GM18951 (cell line): ENCODE measurements around the gene PIP4K2C.
"Not testable (repeated sequence)": the region's sequence is repeated elsewhere in the genome, so short reads cannot be mapped to it uniquely, and the experiment has no call there.

Experiments used
- POLR2A ChIP-seq: IDR thresholded peaks from 4 replicates; pipeline ENCODE4 v1.6.1; 2011; ENCODE audit warnings: mild to moderate bottlenecking; ENCODE audit not compliant: insufficient read length, insufficient read depth; ENCODE audit errors: extremely low read depth
- in situ Hi-C: fragments of 300-500 bp; cut with MboI; formaldehyde crosslinking; loops from one replicate; pipeline ENCODE4 v1.12.0; 2022; ENCODE audit warnings: low sequenced_read_pairs, mixed read lengths, inconsistent platforms; ENCODE audit not compliant: unreplicated experiment

Gene PIP4K2C

DNA sequence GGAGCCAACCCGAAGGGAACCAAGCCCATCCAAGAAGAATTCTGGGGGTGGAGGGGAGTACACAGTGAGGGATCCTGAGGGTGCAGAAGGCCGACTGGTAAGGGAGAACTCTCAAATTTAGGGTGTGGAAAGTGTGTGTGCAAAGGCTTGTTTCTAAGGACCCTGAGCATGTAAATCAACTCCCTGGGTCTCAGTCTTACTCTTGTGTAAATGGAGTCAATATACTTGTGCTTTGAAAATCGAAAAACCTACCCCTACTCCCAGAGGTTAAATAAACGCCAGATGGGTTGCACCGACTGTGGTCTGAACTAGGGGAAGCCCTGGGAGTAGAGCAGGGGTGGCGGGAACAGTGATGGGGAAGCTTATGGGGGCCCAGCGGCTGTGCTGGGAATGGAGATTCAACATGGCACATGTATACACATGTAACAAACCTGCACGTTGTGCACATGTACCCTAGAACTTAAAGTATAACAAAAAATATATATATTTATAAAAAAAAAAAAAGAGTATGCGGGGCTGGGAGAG is 36.0 kb downstream of the PIP4K2C start:
- TF ChIP-seq POLR2A: no peak
- in situ Hi-C loops: no loop called here

DNA sequence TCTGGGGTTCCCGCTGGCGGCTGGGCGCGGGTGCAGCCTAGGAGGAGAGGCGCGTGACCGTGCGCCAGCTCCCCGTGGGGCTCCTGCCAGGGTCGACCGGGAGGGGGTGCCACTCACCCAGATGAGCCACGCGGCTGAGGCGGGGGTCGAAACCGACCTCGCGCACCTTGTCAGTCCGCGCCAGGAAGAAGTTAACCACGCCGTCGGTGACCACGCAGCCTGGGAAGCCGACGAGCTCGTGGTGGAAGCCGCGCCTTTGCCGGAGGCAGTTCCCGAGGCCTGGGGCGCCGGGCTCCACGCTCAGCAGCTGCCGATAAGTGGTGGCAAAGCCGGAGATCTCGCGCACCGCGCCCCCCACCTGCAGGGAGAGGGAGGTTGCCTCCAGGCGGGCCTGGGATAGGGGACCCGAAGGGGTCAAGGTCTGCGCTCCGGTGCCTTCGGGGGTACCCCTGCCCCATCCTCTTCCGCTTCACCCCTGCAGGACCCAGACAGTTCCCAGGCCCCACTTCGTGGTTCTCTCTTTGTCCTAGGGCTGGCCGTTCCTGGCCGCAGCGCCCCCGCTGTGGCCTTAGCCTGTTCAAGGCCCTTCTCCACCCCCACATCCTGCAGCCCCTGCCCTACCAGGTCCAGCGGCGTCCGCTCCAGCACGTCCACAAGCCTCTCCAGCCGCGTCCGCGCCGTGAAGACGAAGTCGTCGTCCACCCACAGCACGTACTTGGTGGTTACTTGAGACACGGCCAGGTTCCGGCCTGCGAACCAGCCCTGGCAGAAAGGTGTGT is 36.7 kb downstream of the PIP4K2C start:
- TF ChIP-seq POLR2A: no peak
- in situ Hi-C loops: no loop called here

GRCh38 chr12:57628280-57629191 is 37.5 kb downstream of the PIP4K2C start:
- TF ChIP-seq POLR2A: no peak
- in situ Hi-C loops: no loop called here

- TF ChIP-seq POLR2A: no peak
- in situ Hi-C loops: no loop called here
Measured at GRCh38 chr12:57629897-57630471, 39.0 kb downstream of the PIP4K2C start.

DNA sequence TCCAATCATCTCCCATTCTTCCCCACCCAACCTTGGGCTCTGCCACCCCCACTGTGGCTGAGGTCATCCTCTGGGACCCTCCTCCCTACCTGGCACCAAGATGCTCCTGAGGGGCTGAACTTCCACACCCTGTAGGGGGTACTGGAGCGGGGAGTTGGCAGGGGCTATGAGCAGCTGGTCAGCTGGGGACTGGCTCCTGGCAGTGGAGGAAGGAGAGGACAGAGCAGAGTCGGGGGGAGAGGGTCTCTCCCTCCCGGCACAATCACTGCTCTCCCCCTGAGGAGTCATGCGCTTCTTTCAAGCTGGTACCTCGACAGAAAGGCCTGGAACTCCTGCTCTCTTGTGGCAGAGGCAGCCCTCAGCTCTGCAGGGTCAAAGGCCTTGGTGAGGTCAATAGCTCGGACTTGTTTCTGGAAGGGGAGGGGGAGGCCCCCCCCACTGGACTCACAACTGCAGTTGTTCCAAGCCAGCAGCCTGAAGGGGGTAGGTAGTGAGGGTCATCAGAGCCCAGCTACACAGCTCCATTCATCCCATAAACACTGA is 40.0 kb downstream of the PIP4K2C start:
- in situ Hi-C loops: no loop called here
- no peak for TF ChIP-seq POLR2A

DNA sequence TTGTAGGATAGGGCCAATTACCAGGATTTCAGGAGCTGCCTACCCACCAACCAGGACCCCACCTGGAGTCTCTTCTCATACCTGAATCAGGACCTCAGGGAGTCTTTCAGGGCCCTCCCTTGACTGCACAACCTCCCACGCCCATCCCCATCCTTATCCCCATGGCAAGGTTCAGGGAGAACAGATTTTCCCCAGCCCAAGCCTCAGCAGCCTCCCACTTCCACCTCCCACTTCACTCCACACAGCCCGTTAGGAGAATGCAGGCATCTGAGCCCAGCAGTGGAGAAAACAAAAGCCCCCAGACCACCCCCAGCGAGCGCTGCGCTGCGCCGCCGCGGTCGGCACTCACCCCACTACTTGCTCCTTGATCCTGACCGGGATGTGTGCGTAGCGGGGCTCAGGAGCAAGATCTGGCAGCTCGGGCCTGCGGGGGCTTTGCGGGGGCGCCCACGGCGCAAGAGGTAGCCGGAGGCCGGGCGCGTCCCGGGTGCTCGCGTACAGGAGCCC is 40.6 kb downstream of the PIP4K2C start:
- in situ Hi-C loops: no loop called here
- TF ChIP-seq POLR2A: no peak

DNA sequence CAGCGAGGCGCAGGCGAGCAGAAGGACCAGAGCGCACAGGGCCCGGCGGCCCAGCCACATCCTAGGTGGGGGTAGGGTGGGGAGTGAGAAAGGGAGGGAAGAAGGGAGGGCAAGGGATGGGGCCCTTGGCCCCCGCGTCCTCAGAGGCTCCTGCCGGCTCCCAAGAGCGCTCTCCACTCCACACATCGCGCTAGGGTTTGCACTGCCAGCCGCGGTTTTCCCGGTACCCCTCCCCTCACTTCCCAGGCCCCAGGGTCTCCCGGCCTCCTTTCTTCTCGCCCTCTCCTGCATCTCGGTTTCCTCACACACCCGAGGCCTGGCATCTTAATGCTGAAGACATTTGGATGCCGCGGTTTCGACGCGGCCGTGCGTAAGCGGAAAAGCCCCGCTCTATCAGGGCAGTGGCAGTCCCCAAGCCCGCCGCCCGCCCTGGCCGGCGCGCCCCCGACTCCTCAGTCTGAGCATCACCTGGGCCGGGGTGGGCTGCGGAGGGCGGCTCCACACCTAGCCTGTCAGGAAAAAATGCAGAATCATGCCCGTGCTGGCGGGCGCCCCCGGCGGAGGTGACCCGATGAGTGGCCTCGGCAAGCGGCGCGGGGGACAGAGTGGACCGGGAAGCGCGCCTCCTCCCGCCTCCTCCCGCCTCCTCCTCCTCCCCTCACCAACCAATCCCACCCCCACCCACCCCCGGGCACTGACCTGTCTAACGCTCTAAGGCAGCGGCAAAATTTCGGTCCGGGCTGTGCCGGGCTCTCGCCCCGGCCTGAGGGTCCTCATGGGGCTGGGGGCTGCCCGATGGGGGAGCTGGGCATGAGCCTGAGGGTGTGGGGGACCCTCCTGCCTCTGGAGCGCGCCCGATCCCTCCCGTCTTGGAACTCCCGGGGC is 41.3 kb downstream of the PIP4K2C start:
- in situ Hi-C loops: no loop called here
- TF ChIP-seq POLR2A: no peak

GRCh38 chr12:57632958-57633840 is 42.2 kb downstream of the PIP4K2C start, which contains the start of gene B4GALNT1:
Gene B4GALNT1 (minus strand): TSS chr12:57633201. CDS start chr12:57632132, 1,069 bp downstream.
- TF ChIP-seq POLR2A: no peak
- in situ Hi-C loops: no loop called here

DNA sequence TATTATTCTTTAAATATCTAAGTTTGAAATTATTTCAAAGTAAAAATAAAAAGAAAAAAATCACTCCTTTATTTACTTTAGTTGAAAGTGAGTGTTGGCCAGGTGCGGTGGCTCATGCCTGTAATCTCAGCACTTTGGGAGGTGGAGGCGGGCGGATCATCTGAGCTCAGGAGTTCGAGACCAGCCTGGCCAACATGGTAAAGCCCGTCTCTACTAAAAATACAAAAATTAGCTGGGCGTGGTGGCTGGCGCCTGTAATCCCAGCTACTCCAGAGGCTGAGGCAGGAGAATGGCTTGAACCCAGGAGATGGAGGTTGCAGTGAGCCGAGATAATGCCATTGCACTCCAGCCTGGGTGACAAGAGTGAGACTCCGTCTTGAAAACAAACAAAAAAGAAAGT is 45.7 kb downstream of the PIP4K2C start:
- in situ Hi-C loops: not testable (repeated sequence)

DNA sequence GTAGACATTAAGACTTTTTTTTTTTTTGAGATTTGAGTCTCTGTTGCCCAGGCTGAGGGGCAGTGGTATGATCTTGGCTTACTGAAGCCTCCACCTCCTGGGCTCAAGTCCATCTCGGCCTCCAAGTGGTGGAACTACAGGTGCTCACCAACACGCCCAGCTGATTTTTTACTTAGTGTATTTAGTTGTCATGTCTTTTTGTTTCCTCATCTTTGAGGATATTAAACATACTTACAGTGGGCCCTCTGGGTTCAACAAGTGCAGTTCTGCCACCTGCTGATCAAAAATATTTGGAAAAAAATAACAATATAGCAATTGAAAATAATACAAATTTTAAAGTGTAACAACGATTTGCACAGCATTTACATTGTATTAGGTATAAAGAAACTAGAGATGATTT is 46.4 kb downstream of the PIP4K2C start:
- no peak for TF ChIP-seq POLR2A
- in situ Hi-C loops: no loop called here

GRCh38 chr12:57638096-57638495 is 47.1 kb downstream of the PIP4K2C start:
- in situ Hi-C loops: no loop called here
- no peak for TF ChIP-seq POLR2A
